Stimulated activated CD4-positive, alpha-beta T cell treated with anti-CD3 and anti-CD28 coated beads, TNF-alpha, amount 100 ng/mL, for 24 hours (primary cell): ENCODE measurements around the gene WSB2.

Experiments used
- DNase-seq, 3 experiments: peaks; one replicate each; pipeline ENCODE4 v3.0.0-alpha.2; 2020; ENCODE audit warnings: low read depth in 3 of 3

The WSB2 gene

GRCh38 chr12:118061873-118062843, 1.2 kb upstream of the WSB2 start:
- DNase-seq = no peak

- peak in 1 of 3 experiments; percentile 27 for DNase-seq
Observed at GRCh38 chr12:118060301-118061010, 523 bp downstream of the WSB2 start.

- DNase-seq = no peak
Observed at GRCh38 chr12:118059341-118060191, 1.4 kb downstream of the WSB2 start.

GRCh38 chr12:118058881-118059280, 2.1 kb downstream of the WSB2 start:
- no peak for DNase-seq

- DNase-seq = no peak
Observed at GRCh38 chr12:118058227-118058626, 2.8 kb downstream of the WSB2 start.

- no peak for DNase-seq
Observed at GRCh38 chr12:118055865-118056773, 4.9 kb downstream of the WSB2 start.

- DNase-seq = peak; percentile 51 to 69 (median 62)
Observed at GRCh38 chr12:118055144-118055557, 5.8 kb downstream of the WSB2 start.

GRCh38 chr12:118053071-118053985, 7.7 kb downstream of the WSB2 start:
- DNase-seq = no peak

GRCh38 chr12:118052324-118053070, 8.5 kb downstream of the WSB2 start:
- peak in 1 of 3 experiments; percentile 44 for DNase-seq

GRCh38 chr12:118050972-118051910, 9.7 kb downstream of the WSB2 start:
- DNase-seq = no peak

- no peak for DNase-seq
Observed at GRCh38 chr12:118046430-118046829, 14.5 kb downstream of the WSB2 start.

GRCh38 chr12:118044577-118044976, 16.4 kb downstream of the WSB2 start:
- no peak for DNase-seq

GRCh38 chr12:118044075-118044474, 16.9 kb downstream of the WSB2 start:
- no peak for DNase-seq

GRCh38 chr12:118042091-118042490, 18.9 kb downstream of the WSB2 start:
- no peak for DNase-seq

- DNase-seq = no peak
Observed at GRCh38 chr12:118038137-118038536, 22.8 kb downstream of the WSB2 start.

GRCh38 chr12:118036672-118037411, 24.1 kb downstream of the WSB2 start:
- DNase-seq = no peak
